Stimulated activated CD4-positive, alpha-beta T cell treated with anti-CD3 and anti-CD28 coated beads, Interleukin-12 subunit alpha, Interleukin-12 subunit beta, amount 100 ng/mL, for 4 hours (primary cell): Measurements from ENCODE around the gene NOL11.
"Not testable (repeated sequence)": the region's sequence is repeated elsewhere in the genome, so short reads cannot be mapped to it uniquely, and the experiment has no call there.

ENCODE experiments used
- DNase-seq: peaks from one replicate; pipeline ENCODE4 v3.0.0-alpha.2; 2020

The NOL11 gene

DNA sequence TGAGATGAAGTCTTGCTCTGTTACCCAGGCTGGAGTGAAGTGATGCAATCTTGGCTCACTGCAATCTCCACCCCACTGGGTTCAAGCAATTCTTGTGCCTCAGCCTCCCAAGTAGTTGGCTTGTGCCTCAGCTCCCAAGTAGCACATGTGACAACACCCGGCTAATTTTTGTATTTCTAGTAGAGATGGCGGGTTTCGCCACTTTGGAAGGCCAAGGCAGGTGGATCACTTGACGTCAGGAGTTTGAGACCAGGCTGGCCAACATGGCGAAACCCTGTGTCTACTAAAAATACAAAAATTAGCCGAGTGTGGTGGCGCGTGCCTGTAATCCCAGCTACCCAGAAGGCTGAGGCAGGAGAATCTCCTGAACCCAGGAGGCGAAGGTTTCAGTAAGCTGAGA, 39.0 kb downstream of the NOL11 start:
- not testable (repeated sequence) for DNase-seq

DNA sequence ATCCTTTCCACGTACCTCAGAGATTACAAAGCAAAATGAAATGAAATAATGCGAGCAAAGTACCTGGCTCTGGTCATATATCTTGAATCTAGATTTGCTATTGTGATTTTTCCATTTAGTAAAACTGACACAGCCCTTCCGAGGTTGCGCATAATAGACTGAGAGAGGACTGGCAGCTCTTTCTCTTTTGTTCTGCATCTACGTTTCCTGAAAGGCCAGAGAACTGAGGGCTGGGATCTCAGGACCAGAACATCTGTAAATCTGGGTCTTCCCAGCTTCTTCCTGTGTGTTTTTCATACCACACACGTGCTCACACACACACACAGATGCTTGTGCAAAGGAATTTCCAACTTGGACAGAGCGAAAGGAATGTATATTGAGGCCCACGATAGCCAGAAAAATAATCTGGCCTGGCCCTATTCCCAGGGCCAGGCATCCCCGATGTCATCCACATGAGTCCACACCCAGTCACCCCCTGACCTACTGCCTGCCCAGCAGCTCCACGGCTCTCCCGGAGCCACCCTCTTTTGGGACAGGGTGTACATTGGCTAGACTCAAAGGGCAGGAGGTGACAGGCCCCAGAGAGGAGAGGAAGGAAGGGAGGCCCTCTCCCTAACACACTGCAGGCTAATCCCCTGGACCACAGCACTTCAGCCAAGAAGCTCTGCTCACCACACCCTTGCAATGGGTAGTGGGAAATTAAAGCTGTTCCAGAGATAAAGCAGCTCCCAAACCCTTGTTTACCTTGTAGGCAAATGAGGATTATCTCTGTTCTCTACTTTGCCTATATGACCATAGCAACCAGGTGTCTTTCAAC, 41.8 kb downstream of the NOL11 start:
- no peak for DNase-seq

DNA sequence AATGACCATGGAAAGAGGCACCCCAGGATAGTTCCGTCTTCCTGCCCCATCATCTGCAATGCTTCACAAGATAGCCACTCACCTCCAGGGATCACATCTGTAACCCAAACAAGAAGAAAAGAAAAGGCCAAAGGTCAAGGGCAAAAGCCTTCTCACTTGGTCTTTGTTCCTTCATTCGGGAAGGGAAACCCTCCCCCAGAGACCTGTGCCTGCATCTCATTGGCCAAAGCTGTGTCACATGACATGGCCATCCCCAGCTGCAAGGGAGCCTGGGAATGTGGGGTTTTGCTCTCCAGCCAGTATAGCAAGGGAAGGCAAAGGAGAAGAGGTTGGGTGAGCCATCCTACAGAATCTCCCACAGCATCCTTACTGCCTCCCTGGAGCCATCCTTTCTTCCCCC, 47.9 kb downstream of the NOL11 start:
- DNase-seq, result no peak

DNA sequence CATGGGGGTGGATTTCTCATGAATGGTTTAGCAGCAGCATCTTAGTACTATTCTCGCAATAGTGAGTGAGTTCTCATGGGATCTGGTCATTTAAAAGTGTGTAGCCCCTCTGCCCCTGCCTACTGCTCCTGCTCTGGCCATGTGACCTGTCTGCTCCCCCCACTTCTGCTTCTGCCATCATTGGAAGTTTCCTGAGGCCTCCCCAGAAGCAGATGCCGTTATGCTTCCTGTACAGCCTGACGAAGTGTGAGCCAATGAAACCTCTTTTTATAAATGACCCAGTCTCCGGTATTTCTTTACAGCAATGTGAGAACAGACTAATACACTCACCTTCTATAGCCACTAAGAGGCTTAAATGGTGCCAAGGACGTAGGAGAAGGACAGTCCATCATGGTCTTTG, 51.5 kb downstream of the NOL11 start:
- no peak for DNase-seq

DNA sequence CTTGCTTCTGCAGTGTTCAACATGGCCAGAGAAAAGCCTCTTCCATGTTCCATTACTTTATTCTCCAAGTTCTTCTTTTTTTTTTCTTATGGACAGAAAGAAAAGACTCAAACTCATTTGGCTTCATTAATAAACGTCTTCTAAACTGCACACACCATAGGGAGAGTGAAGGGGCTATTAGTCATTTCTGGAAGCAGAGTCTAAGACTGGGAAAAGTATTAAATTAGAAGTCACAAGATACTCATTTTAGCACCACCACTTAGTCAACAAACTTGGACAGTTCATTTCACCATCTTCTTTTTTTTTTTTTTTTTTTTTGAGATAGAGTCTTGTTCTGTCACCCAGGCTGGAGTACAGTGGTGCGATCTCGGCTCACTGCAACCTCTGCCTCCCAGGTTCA, 52.8 kb downstream of the NOL11 start:
- no peak for DNase-seq

DNA sequence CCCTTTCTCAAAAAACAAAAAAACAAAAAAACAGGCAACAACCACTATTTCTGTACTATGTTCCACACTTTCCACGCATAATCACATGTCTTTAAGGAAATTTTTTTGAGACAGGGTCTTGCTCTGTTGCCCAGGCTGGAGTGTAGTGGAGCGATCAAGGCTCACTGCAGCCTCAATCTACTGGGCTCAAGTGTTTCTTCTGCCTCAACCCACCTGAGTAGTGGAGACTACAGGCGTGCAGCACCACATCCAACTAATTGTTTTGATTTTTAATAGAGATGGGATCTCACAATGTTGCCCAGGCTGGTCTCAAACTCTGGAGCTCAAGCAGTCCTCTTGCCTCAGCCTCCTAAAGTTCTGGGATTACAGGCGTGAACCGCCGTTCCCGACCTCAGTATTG, 54.9 kb downstream of the NOL11 start:
- DNase-seq, result no peak

DNA sequence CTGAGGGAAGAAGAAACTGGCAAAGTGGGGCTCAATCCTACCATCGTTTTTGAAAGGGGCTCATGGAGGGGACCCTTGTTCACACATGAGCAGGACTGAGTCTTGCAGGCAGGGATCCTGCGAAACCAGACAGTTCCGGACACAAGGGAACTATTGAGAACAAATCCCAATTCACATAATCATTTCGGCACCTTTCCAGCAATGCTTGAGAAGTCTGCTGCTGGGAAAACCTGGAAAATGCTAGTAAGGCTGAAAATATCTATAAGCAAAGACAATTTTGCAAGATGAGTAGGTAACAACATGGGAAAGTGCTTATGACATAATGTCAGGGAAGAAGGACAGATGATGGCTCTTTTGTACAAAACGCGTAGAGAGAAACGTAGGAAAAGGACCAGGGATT, 55.5 kb downstream of the NOL11 start:
- DNase-seq, result no peak

DNA sequence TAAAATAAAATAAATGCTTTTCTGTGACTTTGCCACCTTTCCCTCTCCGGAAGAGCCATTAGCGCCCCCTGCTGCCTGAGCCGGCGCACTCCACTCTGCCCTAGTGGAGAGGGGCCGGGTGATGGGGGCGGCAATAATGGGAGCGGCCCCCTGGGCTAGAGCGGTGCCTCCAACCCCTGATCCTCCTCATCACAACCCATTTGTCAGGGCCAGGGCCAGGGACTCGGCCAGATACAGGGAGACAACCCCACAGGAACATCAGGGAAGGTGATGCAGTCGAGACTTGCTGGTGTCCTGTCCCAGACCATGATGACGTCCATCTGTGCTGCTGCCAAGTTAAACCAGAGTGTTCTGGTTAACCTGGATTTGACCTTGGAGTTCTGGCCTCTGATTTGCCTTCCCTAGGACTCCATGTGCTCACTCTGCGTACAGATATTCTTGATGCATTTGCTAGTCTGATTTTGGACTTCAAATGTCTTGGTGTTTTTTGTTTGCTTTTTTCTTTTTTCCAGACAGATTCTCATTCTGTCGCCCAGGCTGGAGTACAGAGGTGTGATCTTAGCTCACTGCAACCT, 61.4 kb downstream of the NOL11 start:
- peak; percentile 12 for DNase-seq

DNA sequence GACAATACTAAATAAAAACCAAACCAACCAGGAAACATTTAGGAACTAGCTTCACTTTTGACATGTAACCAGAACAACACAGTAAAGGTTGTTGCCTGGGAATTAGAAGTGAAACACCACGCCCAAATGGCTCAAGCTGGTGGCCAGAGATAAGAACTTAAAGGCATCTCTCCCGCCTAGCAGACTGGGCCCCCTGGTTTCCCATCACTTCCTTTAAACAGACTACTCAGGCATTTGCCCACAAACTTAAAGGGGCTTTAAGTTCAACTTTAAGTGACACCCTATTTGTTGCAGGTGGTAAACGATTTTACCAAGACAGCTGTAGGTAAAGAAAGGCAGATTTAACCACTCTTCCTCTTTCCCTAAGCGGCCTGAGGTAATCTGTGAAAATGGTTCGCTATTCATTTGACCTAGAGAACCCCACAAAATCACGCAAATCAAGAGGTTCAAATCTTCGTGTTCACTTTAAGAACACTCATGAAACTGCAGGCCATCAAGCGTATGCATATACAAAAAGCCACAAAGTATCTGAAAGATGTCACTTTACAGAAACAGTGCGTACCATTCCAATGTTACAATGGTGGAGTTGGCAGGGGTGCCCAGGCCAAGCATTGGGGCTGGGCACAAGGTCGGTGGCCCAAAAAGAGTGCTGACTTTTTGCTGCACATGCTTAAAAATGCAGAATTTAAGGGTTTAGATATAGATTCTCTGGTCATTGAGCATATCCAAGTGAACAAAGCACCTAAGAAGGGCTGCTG, 66.8 kb downstream of the NOL11 start:
- DNase-seq, result no peak

DNA sequence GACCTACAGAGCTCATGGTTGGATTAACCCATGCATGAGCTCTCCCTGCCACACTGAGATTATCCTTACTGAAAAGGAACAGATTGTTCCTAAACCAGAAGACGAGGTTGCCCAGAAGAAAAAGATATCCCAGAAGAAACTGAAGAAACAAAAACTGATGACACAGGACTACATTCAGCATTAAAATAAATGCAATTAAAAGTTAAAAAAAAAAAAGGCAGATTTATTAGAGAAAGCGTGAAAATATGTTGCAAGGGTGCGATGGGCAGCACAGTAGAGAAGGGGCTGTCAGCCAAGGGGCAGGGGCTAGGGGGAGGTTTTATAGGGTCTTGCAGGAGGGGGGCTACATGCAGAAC, 67.4 kb downstream of the NOL11 start:
- DNase-seq, result no peak

DNA sequence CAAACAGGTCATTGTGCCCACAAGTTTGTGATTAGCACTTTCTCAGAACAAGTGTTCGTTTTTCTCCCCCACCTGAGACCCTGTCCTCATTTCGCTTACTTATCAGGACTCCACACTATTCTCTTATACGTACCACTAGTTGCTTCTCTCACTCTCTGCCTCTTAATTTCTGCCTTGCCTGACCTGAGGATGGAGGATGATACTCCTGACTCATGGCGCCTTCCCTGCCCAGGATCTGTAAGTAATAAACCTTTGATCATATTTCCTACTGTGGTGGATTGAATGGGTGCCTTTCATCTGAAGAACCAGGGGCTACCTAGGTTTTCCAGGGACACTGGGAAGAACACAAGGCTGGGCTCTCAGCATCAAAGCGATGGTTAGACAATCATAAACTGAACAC, 67.8 kb downstream of the NOL11 start:
- no peak for DNase-seq
